ENCODE results near the gene CSPG4.

CSPG4 gene

GRCh38 chr15:75721480-75721922 lies 8.9 kb upstream of the CSPG4 start:
- Histone ChIP-seq H4K8ac (ENCODE audit: low read depth, low read length) (no peak overlapping the region), H3K9me3 (replicated peaks in 1 of 2; ENCODE audit: control insufficient read depth in 2 of 2, insufficient read depth in 1 of 2, low read depth in 1 of 2, low read length in 2 of 2) (no peaks in the 10 kb centered on the region), H3K14ac (ENCODE audit: low read length) (no peak overlapping the region), H3K9ac (ENCODE audit: low read depth, low read length, poor library complexity) (no peak overlapping the region), H3K4me1 (ENCODE audit: control insufficient read depth in 2 of 2, insufficient read depth in 1 of 2, low read depth in 1 of 2, low read length in 2 of 2) (peaks cover 5 to 8% of the 10 kb centered on the region in 2 donors), H3K27me3 (ENCODE audit: control insufficient read depth in 3 of 3, insufficient read depth in 3 of 3, low read depth in 1 of 3, low read length in 3 of 3) (peaks cover 0 to 2% (median 0%) of the 10 kb centered on the region in 3 experiments), H3K27ac (replicated peaks; ENCODE audit: low read length) (no peak overlapping the region), H3K4ac (ENCODE audit: low read length) (no peak overlapping the region), H3K36me3 (replicated peaks in 1 of 2; ENCODE audit: control insufficient read depth in 2 of 2, insufficient read depth in 2 of 2, low read length in 2 of 2) (no peaks in the 10 kb centered on the region), H3K18ac (ENCODE audit: low read length) (no peak overlapping the region), H3K79me1 (ENCODE audit: low read depth, low read length) (peaks cover 4% of the 10 kb centered on the region), H3K4me3 (ENCODE audit: low read length in 2 of 2) (no peak overlapping the region), H2BK15ac (ENCODE audit: low read length) (no peak overlapping the region), H2BK5ac (ENCODE audit: low read length) (no peak overlapping the region), H3K23ac (ENCODE audit: low read depth, low read length, poor library complexity) (peak overlapping the region; percentile 4), H3K4me2 (ENCODE audit: insufficient read depth, low read length, poor library complexity, severe bottlenecking) (no peak overlapping the region), H2BK120ac (ENCODE audit: low read depth, low read length) (no peak overlapping the region), H2AK5ac (ENCODE audit: low read depth, low read length) (no peak overlapping the region), H2BK12ac (ENCODE audit: low read length) (no peak overlapping the region), H2AFZ (ENCODE audit: low read length) (no peak overlapping the region), H4K91ac (ENCODE audit: low read depth, low read length, poor library complexity) (no peak overlapping the region)
- DNase-seq (ENCODE audit: low spot score), result no peak
- no CpG with 5 or more reads among the region's 12 CpGs for WGBS, 2 donors (ENCODE audit: extremely low coverage in 2 of 2, insufficient read length in 2 of 2, insufficient replicate concordance in 1 of 2)

DNA sequence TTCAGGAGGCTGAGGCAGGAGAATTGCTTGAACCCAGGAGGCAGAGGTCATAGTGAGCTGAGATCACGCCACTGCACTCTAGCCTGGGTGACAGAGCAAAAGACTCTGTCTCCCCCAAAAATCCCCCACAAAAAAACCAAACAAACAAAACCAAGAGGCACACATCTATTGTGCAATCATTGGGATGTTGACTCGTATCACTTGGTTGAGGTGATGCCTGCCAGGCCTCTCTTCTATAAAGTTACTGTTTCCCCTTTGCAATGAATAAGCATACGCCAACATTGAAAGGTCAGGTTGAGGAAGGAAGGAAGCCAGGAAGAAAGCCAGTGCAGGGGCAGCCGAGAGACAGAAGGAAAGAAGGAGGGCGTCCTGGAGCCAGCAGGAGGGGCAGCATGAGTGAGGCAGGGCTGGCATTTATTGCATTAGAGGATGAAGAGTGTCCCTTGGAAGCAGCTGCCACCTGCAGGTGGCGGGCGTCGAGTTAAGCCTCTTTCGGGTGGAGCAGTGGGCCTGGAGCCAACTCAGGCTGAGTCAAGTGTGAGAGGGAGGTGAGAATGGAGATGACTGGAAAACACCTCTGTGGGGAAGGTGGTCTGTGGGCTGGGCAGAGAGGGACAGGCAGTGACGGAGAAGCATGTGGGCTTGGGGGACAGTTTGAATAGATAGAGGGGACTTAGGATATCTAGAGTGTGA lies 8.3 kb upstream of the CSPG4 start:
- Histone ChIP-seq H3K23ac (ENCODE audit: low read depth, low read length, poor library complexity) (peak overlapping the region; percentile 4), H3K4me2 (ENCODE audit: insufficient read depth, low read length, poor library complexity, severe bottlenecking) (no peak overlapping the region), H2BK120ac (ENCODE audit: low read depth, low read length) (no peak overlapping the region), H3K27me3 (ENCODE audit: control insufficient read depth in 3 of 3, insufficient read depth in 3 of 3, low read depth in 1 of 3, low read length in 3 of 3) (peaks cover 0 to 2% (median 0%) of the 10 kb centered on the region in 3 experiments), H3K79me1 (ENCODE audit: low read depth, low read length) (peaks cover 4% of the 10 kb centered on the region), H2AK5ac (ENCODE audit: low read depth, low read length) (no peak overlapping the region), H2BK5ac (ENCODE audit: low read length) (no peak overlapping the region), H3K9ac (ENCODE audit: low read depth, low read length, poor library complexity) (no peak overlapping the region), H4K8ac (ENCODE audit: low read depth, low read length) (no peak overlapping the region), H3K4me1 (ENCODE audit: control insufficient read depth in 2 of 2, insufficient read depth in 1 of 2, low read depth in 1 of 2, low read length in 2 of 2) (peaks cover 5 to 8% of the 10 kb centered on the region in 2 donors), H4K91ac (ENCODE audit: low read depth, low read length, poor library complexity) (no peak overlapping the region), H3K27ac (replicated peaks; ENCODE audit: low read length) (no peak overlapping the region), H3K4me3 (ENCODE audit: low read length in 2 of 2) (no peak overlapping the region), H3K36me3 (replicated peaks in 1 of 2; ENCODE audit: control insufficient read depth in 2 of 2, insufficient read depth in 2 of 2, low read length in 2 of 2) (no peaks in the 10 kb centered on the region), H3K4ac (ENCODE audit: low read length) (no peak overlapping the region), H2AFZ (ENCODE audit: low read length) (peak overlapping the region; percentile 15), H3K14ac (ENCODE audit: low read length) (no peak overlapping the region), H3K9me3 (replicated peaks in 1 of 2; ENCODE audit: control insufficient read depth in 2 of 2, insufficient read depth in 1 of 2, low read depth in 1 of 2, low read length in 2 of 2) (no peaks in the 10 kb centered on the region), H2BK12ac (ENCODE audit: low read length) (no peak overlapping the region), H3K18ac (ENCODE audit: low read length) (no peak overlapping the region), H2BK15ac (ENCODE audit: low read length) (no peak overlapping the region)
- DNase-seq (ENCODE audit: low spot score), result no peak
- WGBS, 2 donors (ENCODE audit: extremely low coverage in 2 of 2, insufficient read length in 2 of 2, insufficient replicate concordance in 1 of 2), result no CpG with 5 or more reads among the region's 10 CpGs

- Histone ChIP-seq H3K4ac (ENCODE audit: low read length) (no peak overlapping the region), H2AFZ (ENCODE audit: low read length) (no peak overlapping the region), H3K4me1 (ENCODE audit: control insufficient read depth in 2 of 2, insufficient read depth in 1 of 2, low read depth in 1 of 2, low read length in 2 of 2) (peaks cover 5 to 8% of the 10 kb centered on the region in 2 donors), H2BK15ac (ENCODE audit: low read length) (no peak overlapping the region), H3K14ac (ENCODE audit: low read length) (no peak overlapping the region), H3K9me3 (replicated peaks in 1 of 2; ENCODE audit: control insufficient read depth in 2 of 2, insufficient read depth in 1 of 2, low read depth in 1 of 2, low read length in 2 of 2) (no peaks in the 10 kb centered on the region), H3K4me2 (ENCODE audit: insufficient read depth, low read length, poor library complexity, severe bottlenecking) (no peak overlapping the region), H2BK12ac (ENCODE audit: low read length) (no peak overlapping the region), H2BK120ac (ENCODE audit: low read depth, low read length) (no peak overlapping the region), H3K36me3 (replicated peaks in 1 of 2; ENCODE audit: control insufficient read depth in 2 of 2, insufficient read depth in 2 of 2, low read length in 2 of 2) (no peaks in the 10 kb centered on the region), H3K9ac (ENCODE audit: low read depth, low read length, poor library complexity) (no peak overlapping the region), H3K4me3 (ENCODE audit: low read length in 2 of 2) (no peak overlapping the region), H4K91ac (ENCODE audit: low read depth, low read length, poor library complexity) (no peak overlapping the region), H3K27me3 (ENCODE audit: control insufficient read depth in 3 of 3, insufficient read depth in 3 of 3, low read depth in 1 of 3, low read length in 3 of 3) (peaks cover 0 to 2% (median 0%) of the 10 kb centered on the region in 3 experiments), H2AK5ac (ENCODE audit: low read depth, low read length) (no peak overlapping the region), H2BK5ac (ENCODE audit: low read length) (no peak overlapping the region), H3K18ac (ENCODE audit: low read length) (no peak overlapping the region), H3K23ac (ENCODE audit: low read depth, low read length, poor library complexity) (no peak overlapping the region), H3K79me1 (ENCODE audit: low read depth, low read length) (peaks cover 4% of the 10 kb centered on the region), H4K8ac (ENCODE audit: low read depth, low read length) (no peak overlapping the region), H3K27ac (replicated peaks; ENCODE audit: low read length) (no peak overlapping the region)
- no CpG with 5 or more reads among the region's 7 CpGs for WGBS, 2 donors (ENCODE audit: extremely low coverage in 2 of 2, insufficient read length in 2 of 2, insufficient replicate concordance in 1 of 2)
- DNase-seq (ENCODE audit: low spot score), result no peak
These were observed 7.6 kb upstream of the CSPG4 start for GRCh38 chr15:75720297-75720696.

DNA sequence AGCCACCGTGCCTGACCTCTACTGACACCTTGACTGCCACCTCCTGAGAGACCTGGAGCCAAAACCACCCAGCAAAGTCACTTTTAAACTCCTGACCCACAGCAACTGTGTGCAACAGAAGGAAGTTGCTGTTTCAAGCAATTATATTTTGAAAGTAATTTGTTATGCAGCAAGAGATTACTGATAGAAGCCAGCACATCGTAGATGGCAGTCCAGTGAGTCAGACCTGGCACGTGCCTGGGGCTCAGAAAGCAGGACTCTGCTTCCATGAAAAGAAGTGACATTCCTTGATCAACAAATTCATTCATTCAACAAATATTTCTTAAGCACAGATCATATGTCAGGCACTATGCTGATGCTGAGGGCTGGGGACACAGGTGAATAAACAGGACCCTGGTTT lies 5.7 kb upstream of the CSPG4 start:
- H3K9me3 ChIP-seq (replicated peaks in 1 of 2; ENCODE audit: control insufficient read depth in 2 of 2, insufficient read depth in 1 of 2, low read depth in 1 of 2, low read length in 2 of 2), result no peaks in the 10 kb centered on the region
- no peaks in the 10 kb centered on the region for H3K79me1 ChIP-seq (ENCODE audit: low read depth, low read length)
- H3K4me1 ChIP-seq (ENCODE audit: control insufficient read depth in 2 of 2, insufficient read depth in 1 of 2, low read depth in 1 of 2, low read length in 2 of 2), result peaks cover 2 to 5% of the 10 kb centered on the region in 2 donors
- no peak overlapping the region for H3K4ac ChIP-seq (ENCODE audit: low read length)
- DNase-seq (ENCODE audit: low spot score), result no peak
- H2BK12ac ChIP-seq (ENCODE audit: low read length), result no peak overlapping the region
- H3K9ac ChIP-seq (ENCODE audit: low read depth, low read length, poor library complexity), result no peak overlapping the region
- no peak overlapping the region for H3K18ac ChIP-seq (ENCODE audit: low read length)
- H3K36me3 ChIP-seq (replicated peaks in 1 of 2; ENCODE audit: control insufficient read depth in 2 of 2, insufficient read depth in 2 of 2, low read length in 2 of 2), result no peaks in the 10 kb centered on the region
- no peak overlapping the region for H3K4me3 ChIP-seq (ENCODE audit: low read length in 2 of 2)
- no peak overlapping the region for H3K27ac ChIP-seq (replicated peaks; ENCODE audit: low read length)
- no peak overlapping the region for H3K4me2 ChIP-seq (ENCODE audit: insufficient read depth, low read length, poor library complexity, severe bottlenecking)
- H3K14ac ChIP-seq (ENCODE audit: low read length), result no peak overlapping the region
- no peak overlapping the region for H3K23ac ChIP-seq (ENCODE audit: low read depth, low read length, poor library complexity)
- no peak overlapping the region for H2AFZ ChIP-seq (ENCODE audit: low read length)
- no peak overlapping the region for H2BK120ac ChIP-seq (ENCODE audit: low read depth, low read length)
- WGBS, 2 donors (ENCODE audit: extremely low coverage in 2 of 2, insufficient read length in 2 of 2, insufficient replicate concordance in 1 of 2), result no CpG with 5 or more reads among the region's 3 CpGs
- no peak overlapping the region for H2BK15ac ChIP-seq (ENCODE audit: low read length)
- H2AK5ac ChIP-seq (ENCODE audit: low read depth, low read length), result no peak overlapping the region
- H4K8ac ChIP-seq (ENCODE audit: low read depth, low read length), result no peak overlapping the region
- H3K27me3 ChIP-seq (ENCODE audit: control insufficient read depth in 3 of 3, insufficient read depth in 3 of 3, low read depth in 1 of 3, low read length in 3 of 3), result peaks cover 0 to 9% (median 5%) of the 10 kb centered on the region in 3 experiments
- no peak overlapping the region for H4K91ac ChIP-seq (ENCODE audit: low read depth, low read length, poor library complexity)
- H2BK5ac ChIP-seq (ENCODE audit: low read length), result no peak overlapping the region

Data from neuronal stem cell (in vitro differentiated cells).